Measurements from ENCODE around the gene PAGE2B.
"Not testable (repeated sequence)": the region's sequence is repeated elsewhere in the genome, so short reads cannot be mapped to it uniquely, and the experiment has no call there.

PAGE2B gene

GRCh38 chrX:55109306-55109705, 34.5 kb downstream of the PAGE2B start:
- no peak for DNase-seq (ENCODE audit: low spot score)

GRCh38 chrX:55111578-55112254, 36.9 kb downstream of the PAGE2B start:
- no peak for DNase-seq (ENCODE audit: low spot score)

DNA sequence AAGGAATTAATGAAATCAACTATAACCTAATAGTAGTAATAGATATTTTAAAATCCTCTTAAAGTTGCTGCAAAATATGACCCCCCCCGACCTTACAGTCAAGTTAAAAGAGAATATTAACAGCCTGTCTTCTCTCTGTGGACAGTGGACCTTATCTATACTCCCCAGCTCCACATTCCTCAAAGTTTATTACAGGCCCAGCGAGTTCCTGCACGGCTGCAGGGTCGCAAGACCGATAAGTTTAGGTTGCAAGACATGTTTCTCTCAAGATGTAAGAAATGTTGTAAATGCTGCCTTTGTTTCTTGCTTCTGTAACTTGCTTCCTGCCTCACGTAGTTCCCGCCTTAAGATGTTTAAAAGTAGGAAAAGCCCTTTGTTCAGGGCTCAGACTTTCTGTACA, 41.8 kb downstream of the PAGE2B start:
- DNase-seq (ENCODE audit: low spot score) = not testable (repeated sequence)

- DNase-seq (ENCODE audit: low spot score) = peak; percentile 3
Observed at GRCh38 chrX:55118574-55118973, 43.7 kb downstream of the PAGE2B start.

DNA sequence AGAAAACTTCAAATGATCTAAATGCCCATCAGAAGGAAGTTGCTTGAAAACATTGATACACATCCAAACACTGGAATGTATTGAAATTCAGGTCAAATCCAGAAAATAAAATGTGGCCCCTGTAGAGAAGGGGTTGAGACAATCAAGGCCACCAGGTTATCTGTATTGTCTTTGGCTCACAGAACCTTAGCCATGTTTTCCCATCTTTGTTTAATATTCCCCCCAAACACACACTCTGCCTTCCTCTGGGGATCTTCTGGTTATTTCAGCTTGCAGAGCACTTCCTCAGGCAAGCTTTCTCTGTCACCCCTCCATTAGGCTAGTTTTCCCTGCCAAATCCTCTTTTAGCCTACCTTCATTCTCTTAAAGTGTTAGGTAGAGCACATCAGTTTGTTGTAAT, 44.4 kb downstream of the PAGE2B start:
- no peak for DNase-seq (ENCODE audit: low spot score)

DNA sequence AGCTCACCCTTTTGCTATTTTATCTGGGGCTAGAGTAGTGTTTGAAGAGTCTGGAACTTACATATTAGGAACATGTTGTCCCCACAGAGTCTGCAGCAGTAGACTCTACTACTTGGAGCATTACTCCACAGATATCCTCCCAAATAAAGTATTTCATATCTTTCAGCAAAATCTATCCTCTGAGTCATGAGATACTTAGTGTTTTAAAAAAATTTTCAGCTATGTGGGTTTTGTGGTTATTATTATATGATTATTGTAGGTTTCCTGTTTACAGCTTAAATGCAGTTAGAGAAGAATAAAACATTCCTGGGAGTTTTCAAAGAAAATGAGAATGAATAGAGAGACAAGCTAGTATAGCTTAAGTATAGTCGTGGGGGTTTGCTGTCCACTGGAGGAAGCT, 44.9 kb downstream of the PAGE2B start:
- DNase-seq (ENCODE audit: low spot score) = no peak

DNA sequence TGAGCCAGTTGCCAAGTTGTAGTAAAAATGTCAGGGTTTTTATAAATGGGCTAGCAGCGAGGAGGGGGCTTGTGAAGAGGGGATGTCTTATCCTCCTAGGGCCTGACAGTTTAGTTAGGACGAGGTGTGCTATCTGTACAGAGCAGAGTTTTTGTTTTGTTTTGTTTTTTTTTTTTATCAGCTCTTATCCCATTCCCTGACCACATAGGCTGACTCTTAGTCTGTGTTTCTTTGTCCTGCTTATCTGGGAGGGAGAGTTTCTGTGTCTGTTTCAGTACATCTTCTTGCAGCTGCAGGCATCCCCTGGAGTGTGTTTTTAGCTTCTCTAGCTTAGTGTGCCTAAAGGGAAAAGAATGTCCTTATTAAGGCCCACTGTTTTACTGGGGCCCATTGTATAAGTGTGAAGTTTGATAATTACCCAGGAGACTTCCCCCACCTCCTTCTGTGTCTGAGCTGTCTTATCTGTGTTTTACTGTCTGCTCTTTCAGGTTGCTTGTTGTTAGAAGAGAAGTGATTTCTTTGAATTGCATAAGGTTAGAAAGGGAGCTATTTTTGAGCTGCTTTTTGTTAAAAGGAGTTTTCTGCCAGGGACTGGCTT, 46.0 kb downstream of the PAGE2B start:
- no peak for DNase-seq (ENCODE audit: low spot score)

DNA sequence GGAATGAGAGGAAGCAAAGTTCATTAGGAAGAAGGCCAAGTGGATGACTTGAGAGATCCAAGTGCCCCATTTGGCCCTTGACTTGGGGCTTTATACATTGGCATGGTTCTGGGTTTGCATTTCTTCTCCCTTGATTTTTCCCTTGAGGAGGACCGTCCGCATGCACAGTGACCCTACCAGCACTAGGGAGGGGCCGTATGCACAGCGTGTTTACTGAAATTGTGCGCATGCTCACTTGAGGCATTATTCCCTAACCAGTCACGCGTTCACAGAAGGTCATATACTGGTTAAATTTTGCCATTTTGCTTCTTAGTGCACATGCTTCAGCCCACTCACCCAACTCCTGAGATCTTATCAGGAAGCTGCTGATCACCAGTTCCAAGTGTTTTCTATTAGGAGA, 49.1 kb downstream of the PAGE2B start:
- no peak for DNase-seq (ENCODE audit: low spot score)

DNA sequence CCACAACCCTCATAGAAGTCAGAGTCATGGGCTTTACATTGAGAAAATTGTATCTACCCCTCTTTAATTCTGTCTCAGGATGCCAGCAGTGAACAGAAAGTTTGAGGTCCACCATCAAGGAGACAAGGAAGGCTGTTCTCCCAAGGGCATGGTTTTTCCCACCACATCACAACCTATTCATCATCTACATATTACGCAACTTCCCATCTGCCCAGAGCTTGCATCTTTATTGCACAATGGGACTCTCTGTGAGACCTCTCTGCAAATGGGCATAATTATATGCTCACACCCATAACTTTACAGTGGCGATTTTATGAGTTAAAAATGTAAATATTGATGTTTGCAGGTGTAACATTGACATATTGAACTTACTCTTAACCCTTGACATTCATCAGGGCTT, 52.9 kb downstream of the PAGE2B start:
- no peak for DNase-seq (ENCODE audit: low spot score)

All from CD4-positive, alpha-beta T cell treated with Interleukin-2 at 100 ng/mL for 4 hours (primary cell).